NCI-H82 (cell line): ENCODE measurements around the gene SPI1.
A peak's percentile ranks its signal among the peaks of the same experiment; 100 is the strongest.

Experiments used
- DNase-seq: peaks from one replicate; lab custom pipeline; 2025; lab: John Stamatoyannopoulos, UW

The SPI1 gene

GRCh38 chr11:47357985-47358730 lies 20.2 kb downstream of the SPI1 start:
- no peak for DNase-seq

- no peak for DNase-seq
Observed at GRCh38 chr11:47356998-47357329, 21.4 kb downstream of the SPI1 start.

- DNase-seq: no peak
Observed at GRCh38 chr11:47356129-47356997, 22.0 kb downstream of the SPI1 start.

GRCh38 chr11:47355283-47356128 lies 22.8 kb downstream of the SPI1 start:
- peak; percentile 93 for DNase-seq

GRCh38 chr11:47354913-47355282 lies 23.4 kb downstream of the SPI1 start:
- no peak for DNase-seq

GRCh38 chr11:47353978-47354774 lies 24.2 kb downstream of the SPI1 start:
- DNase-seq: no peak

- DNase-seq: no peak
Observed at GRCh38 chr11:47352556-47352955, 25.8 kb downstream of the SPI1 start, which contains the start of gene MYBPC3. Gene MYBPC3, minus strand, starts transcription at chr11:47352702. Its CDS starts 55 bp downstream, at chr11:47352647.

GRCh38 chr11:47351156-47352126 lies 26.9 kb downstream of the SPI1 start:
- no peak for DNase-seq

GRCh38 chr11:47350315-47350714 lies 28.0 kb downstream of the SPI1 start:
- no peak for DNase-seq

- DNase-seq: no peak
Observed at GRCh38 chr11:47349521-47350095, 28.7 kb downstream of the SPI1 start.

- peak; percentile 65 for DNase-seq
Observed at GRCh38 chr11:47348859-47349258, 29.5 kb downstream of the SPI1 start.

- DNase-seq: no peak
Observed at GRCh38 chr11:47348131-47348802, 30.1 kb downstream of the SPI1 start.

GRCh38 chr11:47347137-47347536 lies 31.2 kb downstream of the SPI1 start:
- no peak for DNase-seq

GRCh38 chr11:47345890-47346563 lies 32.3 kb downstream of the SPI1 start:
- no peak for DNase-seq

GRCh38 chr11:47342854-47343253 lies 35.5 kb downstream of the SPI1 start:
- DNase-seq: no peak

- DNase-seq: no peak
Observed at GRCh38 chr11:47342036-47342803, 36.1 kb downstream of the SPI1 start.

- no peak for DNase-seq
Observed at GRCh38 chr11:47340980-47341775, 37.2 kb downstream of the SPI1 start.
